DOHH2 (cell line): ENCODE results near the gene HIBADH.

Experiments
- H3F3A ChIP-seq: fragments of 200-600 bp; sonication (generic), shearing (Covaris generic); 2 replicates; pipeline ENCODE4 v1.6.0; 2016; ENCODE audit warnings: antibody characterized with exemption, mild to moderate bottlenecking; ENCODE audit not compliant: control insufficient read depth, insufficient read depth
- H3K27ac ChIP-seq: fragments of 200-600 bp; sonication (generic); 2 replicates; pipeline ENCODE4 v1.5.1; 2014; ENCODE audit warnings: low read depth, mild to moderate bottlenecking, low read length, moderate library complexity
- H3K27me3 ChIP-seq: fragments of 200-600 bp; sonication (generic); 2 replicates; pipeline ENCODE4 v1.6.1; 2014; ENCODE audit warnings: mild to moderate bottlenecking, low read length, mixed read lengths; ENCODE audit not compliant: control insufficient read depth
- H3K36me3 ChIP-seq: fragments of 200-600 bp; sonication (generic); 2 replicates; pipeline ENCODE4 v1.6.1; 2014; ENCODE audit warnings: mild to moderate bottlenecking, low read length, moderate library complexity, mixed read lengths; ENCODE audit not compliant: control insufficient read depth
- H3K4me1 ChIP-seq: fragments of 200-600 bp; sonication (generic); 2 replicates; pipeline ENCODE4 v1.6.1; 2014; ENCODE audit warnings: mild to moderate bottlenecking, low read length, mixed read lengths; ENCODE audit not compliant: control insufficient read depth
- H3K4me2 ChIP-seq: fragments of 200-600 bp; sonication (generic); 2 replicates; pipeline ENCODE4 v1.6.0; 2014; ENCODE audit warnings: mild to moderate bottlenecking, low read length, moderate library complexity
- H3K4me3 ChIP-seq: fragments of 200-600 bp; sonication (generic); 2 replicates; pipeline ENCODE4 v1.5.1; 2014; ENCODE audit warnings: mild to moderate bottlenecking, low read length, mixed read lengths
- H3K79me2 ChIP-seq: fragments of 200-600 bp; sonication (generic); 2 replicates; pipeline ENCODE4 v1.6.1; 2014; ENCODE audit warnings: mild to moderate bottlenecking, low read length, mixed read lengths; ENCODE audit not compliant: control insufficient read depth
- H3K9me2 ChIP-seq: fragments of 200-600 bp; sonication (generic); replicated peaks from 2 replicates; pipeline ENCODE4 v1.6.1; 2014; ENCODE audit warnings: mild to moderate bottlenecking, low read length, mixed read lengths; ENCODE audit not compliant: control insufficient read depth
- H3K9me3 ChIP-seq: fragments of 200-600 bp; sonication (generic); 2 replicates; pipeline ENCODE4 v1.6.1; 2014; ENCODE audit warnings: antibody characterized with exemption, low read length, mixed read lengths; ENCODE audit not compliant: control insufficient read depth, insufficient read depth
- H4K20me1 ChIP-seq: fragments of 200-600 bp; sonication (generic); 2 replicates; pipeline ENCODE4 v1.6.0; 2014; ENCODE audit warnings: low read depth, mild to moderate bottlenecking, antibody characterized with exemption, low read length, moderate library complexity; ENCODE audit not compliant: control insufficient read depth, insufficient read depth
- EZH2phosphoT487 ChIP-seq: fragments of 200-600 bp; sonication (generic); IDR thresholded peaks from 2 replicates; pipeline ENCODE4 v1.6.1; 2017; ENCODE audit warnings: borderline replicate concordance, mild to moderate bottlenecking, antibody characterized with exemption, low read length, moderate library complexity, mixed read lengths
- TF ChIP-seq, protein P1 (sequence below): fragments of 200-600 bp; sonication (generic); IDR thresholded peaks from one replicate; pipeline ENCODE4 v1.5.1; 2014; ENCODE audit warnings: antibody characterized with exemption, mild to moderate bottlenecking, low read depth, low read length; ENCODE audit not compliant: poor library complexity, severe bottlenecking

HIBADH gene

DNA sequence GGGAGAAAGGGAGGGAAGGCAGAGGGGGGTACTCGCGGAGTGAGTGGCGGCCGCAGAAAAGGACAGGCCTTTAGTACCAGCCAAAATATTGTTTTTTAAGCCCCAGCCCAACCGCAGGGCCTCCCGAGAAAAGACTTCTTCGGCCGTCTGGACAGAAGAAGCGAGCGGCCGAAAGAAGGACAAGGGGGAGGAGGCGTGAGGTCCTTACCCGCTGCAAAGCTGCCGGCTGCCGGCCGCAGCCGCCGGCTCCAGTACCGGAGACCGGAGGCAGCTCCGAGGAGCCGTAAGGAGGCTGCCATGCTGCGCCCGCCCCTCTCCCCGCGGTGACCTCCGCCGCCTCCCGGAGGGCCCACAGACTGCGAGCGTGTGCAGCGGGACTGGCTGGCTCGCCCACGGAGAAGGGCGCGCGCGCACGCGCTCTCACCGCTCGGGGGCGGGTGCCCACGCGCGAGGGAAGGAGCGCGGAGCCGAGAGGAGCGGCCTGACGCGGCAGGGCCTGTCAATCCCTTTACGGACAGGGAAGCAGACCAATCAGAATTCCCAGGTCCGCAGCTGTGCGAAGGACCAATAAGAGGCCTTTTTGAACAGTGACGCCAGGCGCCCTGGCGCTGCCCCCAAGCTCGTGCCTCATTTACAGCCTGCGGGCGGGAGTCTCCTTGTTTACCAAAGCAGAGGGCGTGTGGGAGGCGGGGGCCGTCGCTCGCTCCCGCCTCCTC, at the start of gene HIBADH:
TSS of gene HIBADH (minus strand) at position 394 of the 716 bp plus-strand sequence. CDS start at position 299, 95 bp downstream.
- no peaks in the 10 kb centered on the region for H3K9me3 ChIP-seq
- no peaks in the 10 kb centered on the region for H3F3A ChIP-seq
- peak within 1 kb of the TSS; percentile 31; the same call in 1 of the 2 replicates for H3K27ac ChIP-seq

DNA sequence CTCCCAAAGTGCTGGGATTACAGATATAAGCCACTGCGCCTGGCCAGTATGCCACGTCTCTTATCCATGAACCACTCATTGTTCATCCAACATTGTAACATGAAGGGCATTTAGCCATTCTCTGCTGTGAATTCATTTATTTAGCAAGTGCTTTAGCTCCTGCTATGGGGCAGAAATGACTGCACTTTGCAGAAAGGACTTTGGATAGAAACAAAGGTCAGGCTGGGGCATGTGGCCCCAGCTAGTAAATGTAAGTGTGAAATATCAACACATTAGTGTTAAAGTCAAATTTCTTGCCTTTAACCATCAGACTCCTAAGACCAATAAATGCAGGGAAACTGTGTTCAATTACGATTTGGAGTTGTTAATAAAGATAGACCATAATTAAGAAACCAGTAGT, 49.5 kb upstream of the HIBADH start:
- TF ChIP-seq, protein P1, sequence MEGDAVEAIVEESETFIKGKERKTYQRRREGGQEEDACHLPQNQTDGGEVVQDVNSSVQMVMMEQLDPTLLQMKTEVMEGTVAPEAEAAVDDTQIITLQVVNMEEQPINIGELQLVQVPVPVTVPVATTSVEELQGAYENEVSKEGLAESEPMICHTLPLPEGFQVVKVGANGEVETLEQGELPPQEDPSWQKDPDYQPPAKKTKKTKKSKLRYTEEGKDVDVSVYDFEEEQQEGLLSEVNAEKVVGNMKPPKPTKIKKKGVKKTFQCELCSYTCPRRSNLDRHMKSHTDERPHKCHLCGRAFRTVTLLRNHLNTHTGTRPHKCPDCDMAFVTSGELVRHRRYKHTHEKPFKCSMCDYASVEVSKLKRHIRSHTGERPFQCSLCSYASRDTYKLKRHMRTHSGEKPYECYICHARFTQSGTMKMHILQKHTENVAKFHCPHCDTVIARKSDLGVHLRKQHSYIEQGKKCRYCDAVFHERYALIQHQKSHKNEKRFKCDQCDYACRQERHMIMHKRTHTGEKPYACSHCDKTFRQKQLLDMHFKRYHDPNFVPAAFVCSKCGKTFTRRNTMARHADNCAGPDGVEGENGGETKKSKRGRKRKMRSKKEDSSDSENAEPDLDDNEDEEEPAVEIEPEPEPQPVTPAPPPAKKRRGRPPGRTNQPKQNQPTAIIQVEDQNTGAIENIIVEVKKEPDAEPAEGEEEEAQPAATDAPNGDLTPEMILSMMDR: no peak
- H4K20me1 ChIP-seq: no peaks in the 10 kb centered on the region
- no peak overlapping the region for H3K27ac ChIP-seq
- H3K4me1 ChIP-seq: peaks cover 6% of the 10 kb centered on the region
- no peak overlapping the region for H3K4me2 ChIP-seq
- H3K4me3 ChIP-seq: no peak overlapping the region
- no peaks in the 10 kb centered on the region for H3K9me2 ChIP-seq
- no peaks in the 10 kb centered on the region for H3K36me3 ChIP-seq
- peaks cover 4% of the 10 kb centered on the region; the same call in 1 of the 2 replicates for H3K27me3 ChIP-seq
- no peaks in the 10 kb centered on the region for H3F3A ChIP-seq
- no peaks in the 10 kb centered on the region for H3K79me2 ChIP-seq
- peaks cover 6% of the 10 kb centered on the region; the same call in 1 of the 2 replicates for H3K9me3 ChIP-seq

More for the DNA sequence above, at the start of gene HIBADH:
- Histone ChIP-seq H3K36me3 (peaks cover 6% of the 10 kb centered on the region), H3K4me3 (peak within 1 kb of the TSS; percentile 94), H3K4me2 (peak within 1 kb of the TSS; percentile 92), H4K20me1 (no peaks in the 10 kb centered on the region), H3K27me3 (no peaks in the 10 kb centered on the region), H3K79me2 (peaks cover 15% of the 10 kb centered on the region), H3K9me2 (no peaks in the 10 kb centered on the region), H3K4me1 (peaks cover 20% of the 10 kb centered on the region)
- TF ChIP-seq, protein P1: peak; percentile 21
- TF ChIP-seq EZH2phosphoT487: no peak

DNA sequence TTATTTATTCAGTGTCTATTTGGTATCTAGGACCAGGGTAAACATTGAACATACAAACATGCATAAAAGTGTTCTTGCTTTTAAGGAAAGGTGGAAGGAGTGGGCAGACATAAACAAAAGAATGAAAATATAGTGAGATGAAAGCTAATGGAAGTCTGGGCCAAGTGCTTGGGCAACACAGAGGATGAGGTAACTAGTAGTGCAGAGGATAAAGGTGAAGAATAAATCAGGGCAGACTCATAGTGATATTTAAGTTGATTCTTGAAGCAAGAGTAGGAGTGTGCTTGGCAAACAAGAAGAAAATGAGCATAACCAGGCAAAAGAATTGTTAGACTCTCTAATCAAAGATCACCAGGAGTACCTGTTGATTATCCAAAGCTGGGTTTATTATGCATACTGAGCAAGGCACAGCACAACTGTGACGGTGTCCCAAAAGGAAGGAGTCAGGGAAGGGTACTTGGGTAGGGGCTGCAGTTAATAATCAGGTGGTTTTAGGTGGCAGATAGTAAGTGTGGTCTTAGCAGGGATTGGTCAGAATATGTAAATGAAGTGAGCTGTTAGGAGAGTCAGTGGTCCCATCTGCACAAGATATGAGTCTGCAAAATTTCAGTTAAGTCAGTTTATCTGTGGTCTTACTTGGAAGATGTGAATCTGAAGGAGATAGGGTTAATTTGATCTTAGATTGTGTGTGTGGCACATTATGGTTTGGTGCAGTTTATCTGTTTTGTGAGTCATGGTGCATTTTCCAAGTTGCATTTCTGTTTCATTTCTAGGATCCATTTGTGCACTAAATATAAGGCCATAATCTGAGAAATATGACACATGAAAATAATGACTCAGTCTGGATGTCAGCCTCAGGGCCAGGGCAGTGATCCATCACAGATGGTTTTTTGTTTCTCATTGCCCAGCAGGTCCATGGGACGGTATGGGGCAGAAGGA, 46.7 kb upstream of the HIBADH start:
- Histone ChIP-seq H3K27ac (no peak overlapping the region), H3K4me2 (no peak overlapping the region), H3K79me2 (no peaks in the 10 kb centered on the region), H4K20me1 (no peaks in the 10 kb centered on the region), H3K9me3 (peaks cover 6% of the 10 kb centered on the region; the same call in 1 of the 2 replicates), H3F3A (no peaks in the 10 kb centered on the region), H3K27me3 (0 out of 2 replicates have a peak, but pooled peaks cover 3% of the 10 kb centered on the region), H3K4me1 (peaks cover 6% of the 10 kb centered on the region), H3K4me3 (no peak overlapping the region), H3K36me3 (no peaks in the 10 kb centered on the region), H3K9me2 (no peaks in the 10 kb centered on the region)
- TF ChIP-seq, protein P1: no peak
- no peak for TF ChIP-seq EZH2phosphoT487
